PFSK-1 (cell line): Measurements from ENCODE around the gene TOX3.

Experiments
- POLR2AphosphoS5 ChIP-seq: IDR thresholded peaks from 2 replicates; pipeline ENCODE4 v1.6.1; 2012; ENCODE audit warnings: low read depth, mild to moderate bottlenecking, control low read depth, low read length, moderate library complexity
- REST ChIP-seq, 2 experiments: IDR thresholded peaks; 2 replicates each; pipeline versions ENCODE4 v1.6.1 to v1.8.0; 2011 to 2012; ENCODE audit warnings: low read depth in 2 of 2, low read length in 2 of 2, control low read depth in 1 of 2, inconsistent platforms in 1 of 2, mild to moderate bottlenecking in 1 of 2, moderate library complexity in 1 of 2; ENCODE audit not compliant: insufficient read depth in 1 of 2
- SIN3A ChIP-seq: IDR thresholded peaks from 2 replicates; pipeline ENCODE4 v1.6.1; 2012; ENCODE audit warnings: mild to moderate bottlenecking, low read length, moderate library complexity, borderline replicate concordance; ENCODE audit not compliant: insufficient read depth

DNA sequence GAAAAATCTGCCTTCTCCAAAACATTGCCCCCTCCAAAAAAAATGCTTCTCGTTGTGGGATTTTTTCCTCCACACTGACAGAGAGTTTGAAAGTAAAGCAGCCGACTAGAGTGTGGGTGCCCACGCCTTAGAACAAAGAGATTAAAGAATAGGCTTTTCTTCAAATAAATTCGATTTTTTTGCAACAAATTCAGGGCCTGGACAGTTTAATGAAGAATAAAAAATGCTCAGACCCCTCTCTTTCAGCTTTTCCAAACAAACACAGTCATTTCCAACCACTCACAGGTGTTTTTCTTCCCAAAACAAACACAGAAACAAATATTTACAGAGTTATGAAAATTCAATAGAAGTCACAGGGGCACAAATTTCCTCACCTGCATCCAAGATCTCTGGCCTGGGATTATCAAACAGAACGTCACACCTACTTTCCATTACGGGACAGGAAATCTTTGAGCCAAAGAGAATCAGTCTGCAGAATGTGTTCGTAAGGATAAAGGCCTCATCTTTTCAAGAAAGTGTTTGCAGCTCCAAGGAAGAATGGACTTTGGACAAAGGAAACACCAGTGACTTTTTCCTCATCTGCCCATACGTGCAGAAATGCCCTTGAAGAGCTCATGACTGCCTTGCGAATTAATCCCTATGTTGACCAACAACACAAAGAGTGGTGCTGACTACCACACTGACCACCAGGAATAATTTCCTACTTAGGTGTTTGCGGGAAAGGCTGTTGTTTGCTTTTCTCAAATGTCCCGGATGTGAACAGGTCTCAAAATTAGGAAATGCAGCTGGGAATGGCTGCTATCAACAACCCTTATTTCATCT is 31.3 kb upstream of the TOX3 start:
- TF ChIP-seq POLR2AphosphoS5 (no peak), REST (IDR thresholded peaks at IDR 0.05; ENCODE audit: insufficient read depth in 1 of 2, low read depth in 2 of 2, low read length in 2 of 2) (no peak), SIN3A (no peak)
